Measurements from ENCODE around the gene CACNA1E. TPM values are rescaled to one million over a fixed set of nuclear protein-coding genes. Genes with fewer than 3 reads are reported as not detected.

Gene CACNA1E
- 0.08 TPM for total RNA-seq

GRCh38 chr1:181483285-181484195 lies at the start of gene CACNA1E:
Gene CACNA1E (plus strand): TSS chr1:181483517. CDS start chr1:181483745, 228 bp downstream.
- DNase-seq (ENCODE audit: low spot score) (no peak), ATAC-seq (no peak)

- ATAC-seq = no peak
- DNase-seq (ENCODE audit: low spot score) = no peak
These were observed 49.4 kb upstream of the CACNA1E start for GRCh38 chr1:181433931-181434330.

GRCh38 chr1:181438013-181438412 lies 45.3 kb upstream of the CACNA1E start:
- DNase-seq (ENCODE audit: low spot score) (no peak), ATAC-seq (no peak)

- DNase-seq (ENCODE audit: low spot score) = no peak
- no peak for ATAC-seq
These were observed 42.8 kb upstream of the CACNA1E start for GRCh38 chr1:181440510-181440909.

GRCh38 chr1:181442181-181442525 lies 41.2 kb upstream of the CACNA1E start:
- DNase-seq (ENCODE audit: low spot score) = no peak
- no peak for ATAC-seq

- ATAC-seq = no peak
- no peak for DNase-seq (ENCODE audit: low spot score)
These were observed 40.0 kb upstream of the CACNA1E start for GRCh38 chr1:181443231-181443853.

GRCh38 chr1:181445436-181445835 lies 37.9 kb upstream of the CACNA1E start:
- DNase-seq (ENCODE audit: low spot score) (no peak), ATAC-seq (no peak)

GRCh38 chr1:181448461-181448860 lies 34.9 kb upstream of the CACNA1E start:
- DNase-seq (ENCODE audit: low spot score) (no peak), ATAC-seq (no peak)

- no peak for DNase-seq (ENCODE audit: low spot score)
- no peak for ATAC-seq
These were observed 31.6 kb upstream of the CACNA1E start for GRCh38 chr1:181451661-181452230.

- DNase-seq (ENCODE audit: low spot score) (peak; percentile 53), ATAC-seq (peak; percentile 97)
These were observed 30.6 kb upstream of the CACNA1E start for GRCh38 chr1:181452746-181453145.

GRCh38 chr1:181453541-181454201 lies 29.6 kb upstream of the CACNA1E start:
- DNase-seq (ENCODE audit: low spot score) (no peak), ATAC-seq (no peak)

- ATAC-seq (no peak), DNase-seq (ENCODE audit: low spot score) (no peak)
These were observed 26.8 kb upstream of the CACNA1E start for GRCh38 chr1:181456551-181456950.

GRCh38 chr1:181458419-181458818 lies 24.9 kb upstream of the CACNA1E start:
- no peak for DNase-seq (ENCODE audit: low spot score)
- no peak for ATAC-seq

- DNase-seq (ENCODE audit: low spot score) (no peak), ATAC-seq (no peak)
These were observed 24.2 kb upstream of the CACNA1E start for GRCh38 chr1:181459067-181459466.

- DNase-seq (ENCODE audit: low spot score) (no peak), ATAC-seq (no peak)
These were observed 13.5 kb upstream of the CACNA1E start for GRCh38 chr1:181469829-181470228.

- DNase-seq (ENCODE audit: low spot score) (no peak), ATAC-seq (no peak)
These were observed 7.7 kb upstream of the CACNA1E start for GRCh38 chr1:181475580-181475979.

- no peak for ATAC-seq
These were observed 6.7 kb upstream of the CACNA1E start for GRCh38 chr1:181476581-181476980.

GRCh38 chr1:181478306-181478705 lies 5.0 kb upstream of the CACNA1E start:
- ATAC-seq = no peak
- no peak for DNase-seq (ENCODE audit: low spot score)

More at GRCh38 chr1:181476581-181476980, 6.7 kb upstream of the CACNA1E start:
- no peak for DNase-seq (ENCODE audit: low spot score)

GRCh38 chr1:181479137-181479745 lies 4.1 kb upstream of the CACNA1E start:
- peak; percentile 96 for ATAC-seq
- DNase-seq (ENCODE audit: low spot score) = peak; percentile 54

- DNase-seq (ENCODE audit: low spot score) = no peak
- no peak for ATAC-seq
These were observed 1.3 kb upstream of the CACNA1E start for GRCh38 chr1:181482001-181482430.
